ENCODE results near the gene KIF5A. TPM values are rescaled to one million over a fixed set of nuclear protein-coding genes. Genes with fewer than 3 reads are reported as not detected.

The KIF5A gene
- total RNA-seq, 2 experiments from 2014 or later, result 1.2 to 1.3 TPM

GRCh38 chr12:57523706-57524614 is 25.9 kb upstream of the KIF5A start:
- CTCF ChIA-PET, result interaction anchor here (0.8 to 2.3 kb wide), 10 partner anchors 9 to 232 kb away, joined by 3 to 14 read pairs (median 3); no protein-coding TSS in a partner anchor
- Mint-ChIP-seq H3K4me1 (ENCODE audit: low read depth) (peaks cover 49% of the 10 kb centered on the region), H3K4me3 (peak overlapping the region; percentile 95), H3K27me3 (no peaks in the 10 kb centered on the region), H3K36me3 (ENCODE audit: low read depth) (peaks cover 29% of the 10 kb centered on the region), H3K27ac (peak overlapping the region; percentile 91), H3K9me3 (no peaks in the 10 kb centered on the region)
- no peak for ATAC-seq
- intact Hi-C loops (cut with micrococcal nuclease), result loop anchor here (5.0 kb wide), 1 partner anchor 47 kb away; the partner anchor contains the start of gene ARHGAP9
- peak; percentile 46 for DNase-seq
- TF ChIP-seq, protein P1, sequence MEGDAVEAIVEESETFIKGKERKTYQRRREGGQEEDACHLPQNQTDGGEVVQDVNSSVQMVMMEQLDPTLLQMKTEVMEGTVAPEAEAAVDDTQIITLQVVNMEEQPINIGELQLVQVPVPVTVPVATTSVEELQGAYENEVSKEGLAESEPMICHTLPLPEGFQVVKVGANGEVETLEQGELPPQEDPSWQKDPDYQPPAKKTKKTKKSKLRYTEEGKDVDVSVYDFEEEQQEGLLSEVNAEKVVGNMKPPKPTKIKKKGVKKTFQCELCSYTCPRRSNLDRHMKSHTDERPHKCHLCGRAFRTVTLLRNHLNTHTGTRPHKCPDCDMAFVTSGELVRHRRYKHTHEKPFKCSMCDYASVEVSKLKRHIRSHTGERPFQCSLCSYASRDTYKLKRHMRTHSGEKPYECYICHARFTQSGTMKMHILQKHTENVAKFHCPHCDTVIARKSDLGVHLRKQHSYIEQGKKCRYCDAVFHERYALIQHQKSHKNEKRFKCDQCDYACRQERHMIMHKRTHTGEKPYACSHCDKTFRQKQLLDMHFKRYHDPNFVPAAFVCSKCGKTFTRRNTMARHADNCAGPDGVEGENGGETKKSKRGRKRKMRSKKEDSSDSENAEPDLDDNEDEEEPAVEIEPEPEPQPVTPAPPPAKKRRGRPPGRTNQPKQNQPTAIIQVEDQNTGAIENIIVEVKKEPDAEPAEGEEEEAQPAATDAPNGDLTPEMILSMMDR (IDR thresholded peaks at IDR 0.05), result no peak
- POLR2A ChIA-PET, result interaction anchor here (0.6 to 6.9 kb wide), 11 partner anchors 9 to 169 kb away, joined by 3 to 46 read pairs (median 3); no protein-coding TSS in a partner anchor

GRCh38 chr12:57524814-57525614 is 24.8 kb upstream of the KIF5A start:
- DNase-seq, result peak; percentile 27
- POLR2A ChIA-PET, result interaction anchor here (0.6 to 6.9 kb wide), 7 partner anchors 10 to 168 kb away, joined by 3 to 46 read pairs (median 3); partner anchors contain the start of gene DCTN2
- H3K4me3 Mint-ChIP-seq, result peak overlapping the region; percentile 95
- no peaks in the 10 kb centered on the region for H3K9me3 Mint-ChIP-seq
- TF ChIP-seq, protein P1 (IDR thresholded peaks at IDR 0.05), result no peak
- no peak for ATAC-seq
- CTCF ChIA-PET, result interaction anchor here (0.6 to 2.3 kb wide), 10 partner anchors 9 to 231 kb away, joined by 3 to 14 read pairs (median 3); no protein-coding TSS in a partner anchor
- peaks cover 43% of the 10 kb centered on the region for H3K4me1 Mint-ChIP-seq (ENCODE audit: low read depth)
- peak overlapping the region; percentile 91 for H3K27ac Mint-ChIP-seq
- intact Hi-C loops (cut with micrococcal nuclease), result loop anchor here (5.0 kb wide), 1 partner anchor 48 kb away; the partner anchor contains the start of gene ARHGAP9
- H3K27me3 Mint-ChIP-seq, result no peaks in the 10 kb centered on the region
- H3K36me3 Mint-ChIP-seq (ENCODE audit: low read depth), result peaks cover 26% of the 10 kb centered on the region

GRCh38 chr12:57525615-57526383 is 24.0 kb upstream of the KIF5A start:
- H3K4me3 Mint-ChIP-seq, result no peak overlapping the region
- ChIA-PET POLR2A (interaction anchor here (0.6 to 6.9 kb wide), 4 partner anchors 9 to 45 kb away, joined by 3 to 46 read pairs (median 9); partner anchors contain the start of gene DCTN2), CTCF (interaction anchor here (0.6 to 2.3 kb wide), 4 partner anchors 8 to 67 kb away, joined by 3 to 14 read pairs (median 3); no protein-coding TSS in a partner anchor)
- no peaks in the 10 kb centered on the region for H3K27me3 Mint-ChIP-seq
- DNase-seq (no peak), ATAC-seq (no peak)
- peak overlapping the region; percentile 57 for H3K27ac Mint-ChIP-seq
- no peaks in the 10 kb centered on the region for H3K9me3 Mint-ChIP-seq
- H3K4me1 Mint-ChIP-seq (ENCODE audit: low read depth), result peaks cover 42% of the 10 kb centered on the region
- peaks cover 23% of the 10 kb centered on the region for H3K36me3 Mint-ChIP-seq (ENCODE audit: low read depth)
- intact Hi-C loops (cut with micrococcal nuclease), result no loop called here
- TF ChIP-seq, protein P1 (IDR thresholded peaks at IDR 0.05), result no peak

DNA sequence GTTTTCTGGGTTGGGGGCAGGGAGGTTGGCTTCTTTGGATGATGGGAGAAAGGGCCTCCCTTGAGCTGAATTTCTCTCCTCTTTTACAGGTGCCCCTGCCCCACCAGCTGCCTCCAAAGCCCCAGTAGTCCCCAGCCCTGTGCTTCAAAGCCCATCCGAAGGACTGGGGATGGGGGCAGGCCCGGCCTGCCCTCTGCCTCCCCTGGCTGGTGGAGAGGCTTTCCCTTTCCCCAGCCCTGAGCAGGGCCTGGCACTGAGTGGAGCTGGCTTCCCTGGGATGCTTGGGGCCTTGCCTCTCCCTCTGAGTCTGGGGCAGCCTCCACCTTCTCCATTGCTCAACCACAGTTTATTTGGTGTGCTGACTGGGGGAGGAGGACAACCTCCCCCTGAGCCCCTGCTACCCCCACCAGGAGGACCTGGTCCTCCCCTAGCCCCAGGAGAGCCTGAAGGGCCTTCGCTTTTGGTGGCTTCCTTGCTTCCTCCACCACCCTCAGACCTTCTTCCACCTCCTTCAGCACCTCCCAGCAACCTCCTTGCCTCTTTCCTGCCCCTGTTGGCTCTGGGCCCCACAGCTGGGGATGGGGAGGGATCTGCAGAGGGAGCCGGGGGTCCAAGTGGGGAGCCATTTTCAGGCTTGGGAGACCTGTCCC is 23.2 kb upstream of the KIF5A start:
- no peaks in the 10 kb centered on the region for H3K27me3 Mint-ChIP-seq
- peak overlapping the region; percentile 46 for H3K27ac Mint-ChIP-seq
- POLR2A ChIA-PET, result interaction anchor here (0.8 to 6.9 kb wide), 4 partner anchors 10 to 47 kb away, joined by 3 to 46 read pairs (median 5); partner anchors contain the start of genes ARHGAP9 and DCTN2
- TF ChIP-seq, protein P1 (IDR thresholded peaks at IDR 0.05), result no peak
- ATAC-seq (no peak), DNase-seq (no peak)
- no peaks in the 10 kb centered on the region for H3K9me3 Mint-ChIP-seq
- intact Hi-C loops (cut with micrococcal nuclease), result no loop called here
- CTCF ChIA-PET, result no interaction called here
- H3K36me3 Mint-ChIP-seq (ENCODE audit: low read depth), result peaks cover 23% of the 10 kb centered on the region
- peaks cover 34% of the 10 kb centered on the region for H3K4me1 Mint-ChIP-seq (ENCODE audit: low read depth)
- H3K4me3 Mint-ChIP-seq, result no peak overlapping the region

All from activated CD8-positive, alpha-beta T cell treated with anti-CD3 and anti-CD28 coated beads for 36 hours (primary cell).